WTC11 (cell line): ENCODE results near the gene PDE8A. TPM values are rescaled to one million over a fixed set of nuclear protein-coding genes. Genes with fewer than 3 reads are reported as not detected.

Source experiments
- ATAC-seq: fragments of 200-7000 bp; cut with Tn5 transposase; 2 replicates; pipeline ENCODE4 v1.10.0; 2021; ENCODE audit warnings: mild to moderate bottlenecking, moderate library complexity
- CTCF ChIA-PET: fragments of 300-600 bp; sonication (Branson Sonifier 250); formaldehyde crosslinking; loops from one replicate; lab custom pipeline; 2021; ENCODE audit warnings: antibody characterized with exemption; lab: Charles Lee
- POLR2A ChIA-PET: fragments of 350-600 bp; sonication (Branson Sonifier 250); formaldehyde crosslinking; loops from one replicate; lab custom pipeline; 2021; ENCODE audit warnings: antibody characterized with exemption; lab: Charles Lee
- DNase-seq: peaks from one replicate; pipeline ENCODE4 v3.0.0; 2021; ENCODE audit warnings: low spot score
- H3K27ac Mint-ChIP-seq: 2 replicates; pipeline ENCODE4 v1.8.0; 2021; ENCODE audit warnings: mixed read lengths
- H3K27me3 Mint-ChIP-seq: 2 replicates; pipeline ENCODE4 v1.8.0; 2021; ENCODE audit warnings: low read depth, mild to moderate bottlenecking, moderate library complexity, mixed read lengths
- H3K36me3 Mint-ChIP-seq: 2 replicates; pipeline ENCODE4 v1.8.0; 2021; ENCODE audit warnings: mixed read lengths
- H3K4me1 Mint-ChIP-seq: 2 replicates; pipeline ENCODE4 v1.8.0; 2022; ENCODE audit warnings: mixed read lengths
- H3K4me3 Mint-ChIP-seq: 2 replicates; pipeline ENCODE4 v1.8.0; 2021; ENCODE audit warnings: mild to moderate bottlenecking, moderate library complexity, mixed read lengths
- H3K9me3 Mint-ChIP-seq: 2 replicates; pipeline ENCODE4 v1.8.0; 2021; ENCODE audit warnings: mixed read lengths
- FOXJ3 ChIP-seq: sonication (generic); formaldehyde crosslinking; IDR thresholded peaks from 2 replicates; pipeline ENCODE4 v1.9.0; 2021; ENCODE audit warnings: missing genetic modification reagents, mild to moderate bottlenecking, borderline replicate concordance
- NFE2L1 ChIP-seq: sonication (generic); formaldehyde crosslinking; IDR thresholded peaks from 2 replicates; pipeline ENCODE4 v1.8.1; 2023; ENCODE audit warnings: missing genetic modification reagents
- NR2C2 ChIP-seq: sonication (generic); formaldehyde crosslinking; IDR thresholded peaks from 2 replicates; pipeline ENCODE4 v1.8.0; 2022; ENCODE audit warnings: mild to moderate bottlenecking, missing genetic modification reagents
- PRRX2 ChIP-seq: fragments of 250-450 bp; sonication (Bioruptor Pico); IDR thresholded peaks from 2 replicates; pipeline ENCODE4 v1.8.0; 2021; ENCODE audit warnings: mild to moderate bottlenecking
- SMAD4 ChIP-seq: sonication (generic); formaldehyde crosslinking; IDR thresholded peaks from 2 replicates; pipeline ENCODE4 v1.8.0; 2022; ENCODE audit warnings: mild to moderate bottlenecking, missing genetic modification reagents
- ZBTB21 ChIP-seq: sonication (generic); formaldehyde crosslinking; IDR thresholded peaks from 2 replicates; pipeline ENCODE4 v1.8.1; 2023; ENCODE audit warnings: mild to moderate bottlenecking, missing genetic modification reagents, borderline replicate concordance
- ZNF232 ChIP-seq: sonication (generic); formaldehyde crosslinking; IDR thresholded peaks from 2 replicates; pipeline ENCODE4 v1.8.0; 2022; ENCODE audit warnings: mild to moderate bottlenecking, missing genetic modification reagents
- ZNF263 ChIP-seq: sonication (generic); formaldehyde crosslinking; IDR thresholded peaks from 2 replicates; pipeline ENCODE4 v1.8.1; 2022; ENCODE audit warnings: low read depth, mild to moderate bottlenecking, moderate library complexity, missing genetic modification reagents
- ZNF416 ChIP-seq: fragments of 250-450 bp; sonication (Bioruptor Pico); IDR thresholded peaks from 2 replicates; pipeline ENCODE4 v1.9.0; 2021; ENCODE audit warnings: mild to moderate bottlenecking, inconsistent platforms
- ZNF671 ChIP-seq: fragments of 250-450 bp; sonication (Bioruptor Pico); IDR thresholded peaks from 2 replicates; pipeline ENCODE4 v1.8.0; 2021; ENCODE audit warnings: mild to moderate bottlenecking
- total RNA-seq: library from RNA; stranded (reverse); gene quantifications from 3 replicates; pipeline ENCODE4 v1.2.3, GENCODE V29; 2021
- TF ChIP-seq, protein P1 (sequence below): sonication (generic); formaldehyde crosslinking; IDR thresholded peaks from 2 replicates; pipeline ENCODE4 v1.8.1; 2023; ENCODE audit warnings: mild to moderate bottlenecking, missing genetic modification reagents, moderate library complexity
- TF ChIP-seq, protein P2 (sequence below): fragments of 250-450 bp; sonication (Bioruptor Pico); IDR thresholded peaks from 2 replicates; pipeline ENCODE4 v1.9.0; 2021; ENCODE audit warnings: mild to moderate bottlenecking, borderline replicate concordance
- TF ChIP-seq, protein P3 (sequence below): sonication (generic); formaldehyde crosslinking; conservative IDR thresholded peaks from 2 replicates; pipeline ENCODE4 v1.8.1; 2022; ENCODE audit warnings: mild to moderate bottlenecking, missing genetic modification reagents
- TF ChIP-seq, protein P4 (sequence below): sonication (generic); formaldehyde crosslinking; IDR thresholded peaks from 2 replicates; pipeline ENCODE4 v1.8.0; 2023; ENCODE audit warnings: mild to moderate bottlenecking, missing genetic modification reagents
- TF ChIP-seq, protein P5 (sequence below): sonication (generic); formaldehyde crosslinking; IDR thresholded peaks from 2 replicates; pipeline ENCODE4 v1.8.0; 2023; ENCODE audit warnings: missing genetic modification reagents

The PDE8A gene
- total RNA-seq, 1 experiment from 2014 or later, result 13.9 TPM

DNA sequence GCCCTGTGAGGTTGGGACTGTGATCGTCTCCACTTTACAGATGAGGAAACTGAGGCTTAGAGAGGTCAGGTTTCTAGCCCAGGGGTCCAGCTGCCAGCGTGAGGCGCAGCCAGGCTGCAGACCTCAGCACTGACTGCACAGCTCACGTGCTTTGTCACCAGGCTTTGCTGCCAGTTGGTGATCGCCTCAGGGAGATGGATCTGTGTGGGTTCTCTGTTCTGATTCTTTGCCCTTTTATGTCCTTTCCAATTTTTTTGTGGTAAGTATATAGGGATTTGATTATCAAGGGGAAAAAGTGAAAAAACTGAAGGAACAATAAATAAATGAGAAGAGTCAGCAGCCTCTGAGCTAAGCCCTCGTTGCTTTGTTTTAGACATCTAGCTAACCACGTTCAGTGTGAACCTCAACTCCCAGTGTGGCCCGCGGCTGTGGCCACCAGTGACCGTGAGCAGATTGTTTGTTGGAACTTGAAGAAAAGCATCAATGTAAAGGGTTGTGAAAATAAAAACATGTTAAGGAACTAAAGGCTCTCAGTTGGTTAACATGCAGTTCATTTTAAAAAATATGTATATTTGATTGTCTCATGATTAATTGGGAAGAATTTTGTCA is 117.6 kb downstream of the PDE8A start (continued):
- TF ChIP-seq NR2C2 (CRISPR knock-in tag), result no peak
- TF ChIP-seq NFE2L1 (CRISPR knock-in tag), result no peak
- TF ChIP-seq, protein P1, sequence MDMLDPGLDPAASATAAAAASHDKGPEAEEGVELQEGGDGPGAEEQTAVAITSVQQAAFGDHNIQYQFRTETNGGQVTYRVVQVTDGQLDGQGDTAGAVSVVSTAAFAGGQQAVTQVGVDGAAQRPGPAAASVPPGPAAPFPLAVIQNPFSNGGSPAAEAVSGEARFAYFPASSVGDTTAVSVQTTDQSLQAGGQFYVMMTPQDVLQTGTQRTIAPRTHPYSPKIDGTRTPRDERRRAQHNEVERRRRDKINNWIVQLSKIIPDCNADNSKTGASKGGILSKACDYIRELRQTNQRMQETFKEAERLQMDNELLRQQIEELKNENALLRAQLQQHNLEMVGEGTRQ, result no peak
- TF ChIP-seq, all 79 proteins: peak for 0

DNA sequence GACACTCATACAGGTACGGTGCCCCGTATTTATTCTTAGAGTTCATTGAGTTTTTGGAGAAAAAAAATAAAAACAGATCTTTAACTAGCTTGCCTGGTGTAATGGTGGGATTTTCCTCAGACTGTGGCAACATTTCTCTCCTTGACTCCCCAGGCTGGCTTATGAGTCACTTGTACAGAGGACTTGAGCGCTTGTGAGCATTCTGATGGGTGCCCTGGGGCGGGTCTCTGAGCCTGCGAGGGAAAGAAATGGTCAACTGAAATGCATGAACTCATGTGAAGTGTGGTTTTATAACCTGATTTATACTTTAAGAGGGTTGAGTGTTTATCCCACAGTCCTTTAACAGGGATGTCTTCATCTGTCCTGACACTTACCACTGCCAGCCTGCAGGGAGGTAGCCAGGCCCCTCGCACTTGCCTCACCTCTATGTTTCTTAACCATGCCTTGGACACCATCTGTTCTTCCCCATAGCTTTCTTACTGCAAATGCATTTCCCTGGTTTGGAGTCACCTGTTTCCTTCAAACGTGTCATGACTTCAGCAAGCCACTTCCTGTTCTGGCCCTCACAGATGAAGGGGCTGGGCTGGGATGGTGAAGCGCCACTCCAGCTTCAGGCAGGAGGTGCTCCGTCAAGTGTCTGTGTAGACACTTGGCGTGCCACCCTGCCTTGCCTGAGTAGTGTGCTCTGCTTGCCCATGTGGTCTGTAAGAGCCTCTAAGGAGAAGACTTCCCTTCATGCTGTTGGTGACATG is 118.7 kb downstream of the PDE8A start:
- no peaks in the 10 kb centered on the region for H3K9me3 Mint-ChIP-seq
- no peaks in the 10 kb centered on the region for H3K4me1 Mint-ChIP-seq
- TF ChIP-seq ZBTB21 (no peak), FOXJ3 (no peak), ZNF263 (CRISPR knock-in tag) (no peak), ZNF671 (CRISPR knock-in tag) (no peak), PRRX2 (CRISPR knock-in tag) (no peak), ZNF232 (no peak), ZNF416 (CRISPR knock-in tag) (no peak), SMAD4 (no peak)
- TF ChIP-seq, protein P2, sequence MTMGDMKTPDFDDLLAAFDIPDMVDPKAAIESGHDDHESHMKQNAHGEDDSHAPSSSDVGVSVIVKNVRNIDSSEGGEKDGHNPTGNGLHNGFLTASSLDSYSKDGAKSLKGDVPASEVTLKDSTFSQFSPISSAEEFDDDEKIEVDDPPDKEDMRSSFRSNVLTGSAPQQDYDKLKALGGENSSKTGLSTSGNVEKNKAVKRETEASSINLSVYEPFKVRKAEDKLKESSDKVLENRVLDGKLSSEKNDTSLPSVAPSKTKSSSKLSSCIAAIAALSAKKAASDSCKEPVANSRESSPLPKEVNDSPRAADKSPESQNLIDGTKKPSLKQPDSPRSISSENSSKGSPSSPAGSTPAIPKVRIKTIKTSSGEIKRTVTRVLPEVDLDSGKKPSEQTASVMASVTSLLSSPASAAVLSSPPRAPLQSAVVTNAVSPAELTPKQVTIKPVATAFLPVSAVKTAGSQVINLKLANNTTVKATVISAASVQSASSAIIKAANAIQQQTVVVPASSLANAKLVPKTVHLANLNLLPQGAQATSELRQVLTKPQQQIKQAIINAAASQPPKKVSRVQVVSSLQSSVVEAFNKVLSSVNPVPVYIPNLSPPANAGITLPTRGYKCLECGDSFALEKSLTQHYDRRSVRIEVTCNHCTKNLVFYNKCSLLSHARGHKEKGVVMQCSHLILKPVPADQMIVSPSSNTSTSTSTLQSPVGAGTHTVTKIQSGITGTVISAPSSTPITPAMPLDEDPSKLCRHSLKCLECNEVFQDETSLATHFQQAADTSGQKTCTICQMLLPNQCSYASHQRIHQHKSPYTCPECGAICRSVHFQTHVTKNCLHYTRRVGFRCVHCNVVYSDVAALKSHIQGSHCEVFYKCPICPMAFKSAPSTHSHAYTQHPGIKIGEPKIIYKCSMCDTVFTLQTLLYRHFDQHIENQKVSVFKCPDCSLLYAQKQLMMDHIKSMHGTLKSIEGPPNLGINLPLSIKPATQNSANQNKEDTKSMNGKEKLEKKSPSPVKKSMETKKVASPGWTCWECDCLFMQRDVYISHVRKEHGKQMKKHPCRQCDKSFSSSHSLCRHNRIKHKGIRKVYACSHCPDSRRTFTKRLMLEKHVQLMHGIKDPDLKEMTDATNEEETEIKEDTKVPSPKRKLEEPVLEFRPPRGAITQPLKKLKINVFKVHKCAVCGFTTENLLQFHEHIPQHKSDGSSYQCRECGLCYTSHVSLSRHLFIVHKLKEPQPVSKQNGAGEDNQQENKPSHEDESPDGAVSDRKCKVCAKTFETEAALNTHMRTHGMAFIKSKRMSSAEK (CRISPR knock-in tag), result no peak
- TF ChIP-seq, protein P3, sequence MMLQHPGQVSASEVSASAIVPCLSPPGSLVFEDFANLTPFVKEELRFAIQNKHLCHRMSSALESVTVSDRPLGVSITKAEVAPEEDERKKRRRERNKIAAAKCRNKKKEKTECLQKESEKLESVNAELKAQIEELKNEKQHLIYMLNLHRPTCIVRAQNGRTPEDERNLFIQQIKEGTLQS, result no peak
- TF ChIP-seq, protein P4, sequence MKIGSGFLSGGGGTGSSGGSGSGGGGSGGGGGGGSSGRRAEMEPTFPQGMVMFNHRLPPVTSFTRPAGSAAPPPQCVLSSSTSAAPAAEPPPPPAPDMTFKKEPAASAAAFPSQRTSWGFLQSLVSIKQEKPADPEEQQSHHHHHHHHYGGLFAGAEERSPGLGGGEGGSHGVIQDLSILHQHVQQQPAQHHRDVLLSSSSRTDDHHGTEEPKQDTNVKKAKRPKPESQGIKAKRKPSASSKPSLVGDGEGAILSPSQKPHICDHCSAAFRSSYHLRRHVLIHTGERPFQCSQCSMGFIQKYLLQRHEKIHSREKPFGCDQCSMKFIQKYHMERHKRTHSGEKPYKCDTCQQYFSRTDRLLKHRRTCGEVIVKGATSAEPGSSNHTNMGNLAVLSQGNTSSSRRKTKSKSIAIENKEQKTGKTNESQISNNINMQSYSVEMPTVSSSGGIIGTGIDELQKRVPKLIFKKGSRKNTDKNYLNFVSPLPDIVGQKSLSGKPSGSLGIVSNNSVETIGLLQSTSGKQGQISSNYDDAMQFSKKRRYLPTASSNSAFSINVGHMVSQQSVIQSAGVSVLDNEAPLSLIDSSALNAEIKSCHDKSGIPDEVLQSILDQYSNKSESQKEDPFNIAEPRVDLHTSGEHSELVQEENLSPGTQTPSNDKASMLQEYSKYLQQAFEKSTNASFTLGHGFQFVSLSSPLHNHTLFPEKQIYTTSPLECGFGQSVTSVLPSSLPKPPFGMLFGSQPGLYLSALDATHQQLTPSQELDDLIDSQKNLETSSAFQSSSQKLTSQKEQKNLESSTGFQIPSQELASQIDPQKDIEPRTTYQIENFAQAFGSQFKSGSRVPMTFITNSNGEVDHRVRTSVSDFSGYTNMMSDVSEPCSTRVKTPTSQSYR (CRISPR knock-in tag), result no peak
- TF ChIP-seq, protein P5, sequence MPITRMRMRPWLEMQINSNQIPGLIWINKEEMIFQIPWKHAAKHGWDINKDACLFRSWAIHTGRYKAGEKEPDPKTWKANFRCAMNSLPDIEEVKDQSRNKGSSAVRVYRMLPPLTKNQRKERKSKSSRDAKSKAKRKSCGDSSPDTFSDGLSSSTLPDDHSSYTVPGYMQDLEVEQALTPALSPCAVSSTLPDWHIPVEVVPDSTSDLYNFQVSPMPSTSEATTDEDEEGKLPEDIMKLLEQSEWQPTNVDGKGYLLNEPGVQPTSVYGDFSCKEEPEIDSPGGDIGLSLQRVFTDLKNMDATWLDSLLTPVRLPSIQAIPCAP (CRISPR knock-in tag), result no peak
- POLR2A ChIA-PET, result no interaction called here
- CTCF ChIA-PET, result no interaction called here
- ATAC-seq (no peak), DNase-seq (no peak)
- H3K27ac Mint-ChIP-seq, result no peak overlapping the region
- H3K36me3 Mint-ChIP-seq, result no peaks in the 10 kb centered on the region
- H3K27me3 Mint-ChIP-seq, result no peaks in the 10 kb centered on the region
- H3K4me3 Mint-ChIP-seq, result no peak overlapping the region
